Measurements from ENCODE around the gene NPEPL1. TPM values are rescaled to one million over a fixed set of nuclear protein-coding genes. Genes with fewer than 3 reads are reported as not detected.

NPEPL1 gene
- total and polyA plus RNA-seq, 9 donors: 6.2 to 41.0 (median 33.9) TPM

DNA sequence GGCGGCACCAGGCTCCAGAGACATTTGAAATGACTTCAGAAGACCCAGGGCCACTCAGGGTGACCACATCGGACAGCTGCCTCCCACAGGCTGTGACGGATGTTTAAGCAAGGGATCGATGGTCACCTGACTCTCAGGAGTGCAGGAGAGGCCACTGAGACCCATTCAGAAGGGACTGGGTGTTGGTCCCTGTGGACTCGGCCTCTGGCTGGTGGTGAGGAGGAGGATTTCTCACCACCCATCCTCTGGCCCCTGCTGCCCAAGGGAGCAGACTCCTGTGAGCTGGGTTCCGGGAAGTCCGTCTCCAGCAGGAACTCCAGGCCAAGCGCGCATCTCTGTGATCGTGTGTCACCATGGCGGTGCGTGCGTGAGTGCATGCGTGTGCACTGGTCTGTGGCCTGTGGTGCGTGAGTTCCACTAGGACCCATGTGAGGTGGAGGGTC, 25.5 kb downstream of the NPEPL1 start:
- H3K27ac ChIP-seq: no peak overlapping the region
- peak in 3 of 5 donors; percentile 4 to 30 (median 11) for DNase-seq
- no peaks in the 10 kb centered on the region for H3K9me3 ChIP-seq
- WGBS, 3 donors: 81 to 89% (median 89%) methylated on average over 15 of the region's 15 CpGs
- no peaks in the 10 kb centered on the region for H3K4me1 ChIP-seq (ENCODE audit: insufficient read depth)
- TF ChIP-seq POLR2A (IDR thresholded peaks at IDR 0.05) (no peak), EP300 (IDR thresholded peaks at IDR 0.05) (no peak)
- TF ChIP-seq, protein P1, sequence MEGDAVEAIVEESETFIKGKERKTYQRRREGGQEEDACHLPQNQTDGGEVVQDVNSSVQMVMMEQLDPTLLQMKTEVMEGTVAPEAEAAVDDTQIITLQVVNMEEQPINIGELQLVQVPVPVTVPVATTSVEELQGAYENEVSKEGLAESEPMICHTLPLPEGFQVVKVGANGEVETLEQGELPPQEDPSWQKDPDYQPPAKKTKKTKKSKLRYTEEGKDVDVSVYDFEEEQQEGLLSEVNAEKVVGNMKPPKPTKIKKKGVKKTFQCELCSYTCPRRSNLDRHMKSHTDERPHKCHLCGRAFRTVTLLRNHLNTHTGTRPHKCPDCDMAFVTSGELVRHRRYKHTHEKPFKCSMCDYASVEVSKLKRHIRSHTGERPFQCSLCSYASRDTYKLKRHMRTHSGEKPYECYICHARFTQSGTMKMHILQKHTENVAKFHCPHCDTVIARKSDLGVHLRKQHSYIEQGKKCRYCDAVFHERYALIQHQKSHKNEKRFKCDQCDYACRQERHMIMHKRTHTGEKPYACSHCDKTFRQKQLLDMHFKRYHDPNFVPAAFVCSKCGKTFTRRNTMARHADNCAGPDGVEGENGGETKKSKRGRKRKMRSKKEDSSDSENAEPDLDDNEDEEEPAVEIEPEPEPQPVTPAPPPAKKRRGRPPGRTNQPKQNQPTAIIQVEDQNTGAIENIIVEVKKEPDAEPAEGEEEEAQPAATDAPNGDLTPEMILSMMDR (IDR thresholded peaks at IDR 0.05): no peak
- intact Hi-C loops (cut with DNase I): no loop called here
- no peak overlapping the region for H3K4me3 ChIP-seq
- H3K36me3 ChIP-seq: no peaks in the 10 kb centered on the region
- H3K27me3 ChIP-seq: no peaks in the 10 kb centered on the region

DNA sequence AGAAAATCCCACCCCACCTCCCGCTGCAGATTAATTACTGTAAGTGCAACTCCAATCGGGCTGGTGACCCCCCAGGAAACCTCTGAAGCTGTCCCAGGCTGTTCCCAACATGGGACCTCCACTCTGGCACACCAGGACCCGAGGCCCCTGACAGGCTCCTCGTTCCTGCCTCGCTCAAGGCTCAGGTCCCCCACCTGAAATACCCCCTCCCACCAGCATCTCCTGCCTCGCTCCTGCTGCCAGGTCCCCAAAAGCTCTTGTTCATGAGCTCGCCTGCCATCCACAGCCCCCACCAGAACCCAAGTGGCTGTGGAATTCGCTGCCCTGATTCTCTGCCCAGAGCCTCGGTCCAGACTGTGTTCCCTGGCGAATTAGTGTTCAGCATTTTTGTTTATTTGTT, 26.1 kb downstream of the NPEPL1 start:
- Histone ChIP-seq H3K9me3 (no peaks in the 10 kb centered on the region), H3K27ac (no peak overlapping the region), H3K4me1 (ENCODE audit: insufficient read depth) (no peaks in the 10 kb centered on the region), H3K36me3 (no peaks in the 10 kb centered on the region), H3K4me3 (no peak overlapping the region), H3K27me3 (no peaks in the 10 kb centered on the region)
- intact Hi-C loops (cut with DNase I): no loop called here
- DNase-seq: peak in 2 of 5 donors; percentile 5 to 9
- TF ChIP-seq POLR2A (IDR thresholded peaks at IDR 0.05): no peak
- TF ChIP-seq EP300 (IDR thresholded peaks at IDR 0.05): no peak
- TF ChIP-seq, protein P1 (IDR thresholded peaks at IDR 0.05): no peak
- WGBS, 3 donors: 63 to 75% (median 67%) methylated on average over 10 of the region's 10 CpGs

GRCh38 chr20:58719258-58719657, 26.7 kb downstream of the NPEPL1 start:
- intact Hi-C loops (cut with DNase I): no loop called here
- 34 to 56% (median 41%) methylated on average over 7 of the region's 7 CpGs for WGBS, 3 donors
- H3K9me3 ChIP-seq: no peaks in the 10 kb centered on the region
- no peaks in the 10 kb centered on the region for H3K27me3 ChIP-seq
- peak in 2 of 5 donors; percentile 5 to 21 for DNase-seq
- TF ChIP-seq, protein P1 (IDR thresholded peaks at IDR 0.05): no peak
- TF ChIP-seq POLR2A (IDR thresholded peaks at IDR 0.05) (no peak), EP300 (IDR thresholded peaks at IDR 0.05) (no peak)
- H3K27ac ChIP-seq: no peak overlapping the region
- H3K4me3 ChIP-seq: no peak overlapping the region
- H3K4me1 ChIP-seq (ENCODE audit: insufficient read depth): no peaks in the 10 kb centered on the region
- H3K36me3 ChIP-seq: no peaks in the 10 kb centered on the region

- no peak for TF ChIP-seq EP300 (IDR thresholded peaks at IDR 0.05)
- Histone ChIP-seq H3K36me3 (no peaks in the 10 kb centered on the region), H3K9me3 (no peaks in the 10 kb centered on the region), H3K4me1 (ENCODE audit: insufficient read depth) (no peaks in the 10 kb centered on the region), H3K27ac (no peak overlapping the region), H3K4me3 (no peak overlapping the region), H3K27me3 (no peaks in the 10 kb centered on the region)
- 18 to 33% (median 23%) methylated on average over 6 of the region's 6 CpGs for WGBS, 3 donors
- intact Hi-C loops (cut with DNase I): no loop called here
- DNase-seq: peak in 1 of 5 donors; percentile 6
Observed at GRCh38 chr20:58719971-58720371, 27.4 kb downstream of the NPEPL1 start.

DNA sequence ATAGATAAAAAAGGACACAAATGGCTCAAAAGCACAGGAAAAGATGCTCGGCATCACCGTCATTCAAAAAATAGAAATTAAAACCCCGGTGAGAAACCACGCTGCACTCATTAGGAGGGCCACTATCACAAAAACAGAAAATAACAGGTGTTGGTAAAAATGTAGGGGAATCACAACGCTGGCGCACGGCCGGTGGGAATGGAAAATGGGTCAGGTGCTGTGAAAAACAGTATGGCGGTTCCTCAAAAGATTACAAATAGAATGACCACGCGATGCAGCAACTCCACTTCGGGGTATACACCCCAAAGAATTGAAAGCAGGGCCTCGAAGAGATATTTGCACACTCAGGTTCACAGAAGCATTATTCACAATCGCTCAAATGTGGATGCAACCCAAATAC, 28.3 kb downstream of the NPEPL1 start:
- Histone ChIP-seq H3K36me3 (no peaks in the 10 kb centered on the region), H3K27me3 (no peaks in the 10 kb centered on the region), H3K27ac (no peak overlapping the region), H3K9me3 (no peaks in the 10 kb centered on the region), H3K4me1 (ENCODE audit: insufficient read depth) (no peaks in the 10 kb centered on the region), H3K4me3 (no peak overlapping the region)
- intact Hi-C loops (cut with DNase I): no loop called here
- DNase-seq: no peak
- TF ChIP-seq POLR2A (IDR thresholded peaks at IDR 0.05): no peak
- TF ChIP-seq EP300 (IDR thresholded peaks at IDR 0.05): no peak
- TF ChIP-seq, protein P1 (IDR thresholded peaks at IDR 0.05): no peak
- WGBS, 3 donors: 90 to 93% (median 92%) methylated on average over 14 of the region's 14 CpGs
